Activated naive CD8-positive, alpha-beta T cell (primary cell): ENCODE results near the gene JAZF1.

Experiments
- H3K27ac Mint-ChIP-seq: one replicate; pipeline ENCODE4 v1.8.0; 2021; ENCODE audit warnings: mixed read lengths
- H3K27me3 Mint-ChIP-seq: one replicate; pipeline ENCODE4 v1.8.0; 2021; ENCODE audit warnings: mixed read lengths
- H3K36me3 Mint-ChIP-seq: one replicate; pipeline ENCODE4 v1.8.0; 2021; ENCODE audit warnings: mixed read lengths
- H3K4me1 Mint-ChIP-seq: one replicate; pipeline ENCODE4 v1.8.0; 2021; ENCODE audit warnings: low read depth, mixed read lengths
- H3K4me3 Mint-ChIP-seq: one replicate; pipeline ENCODE4 v1.8.0; 2021; ENCODE audit warnings: mild to moderate bottlenecking, mixed read lengths
- H3K9me3 Mint-ChIP-seq: one replicate; pipeline ENCODE4 v1.8.0; 2021; ENCODE audit warnings: low read depth, mixed read lengths

JAZF1 gene

GRCh38 chr7:28179120-28180030, 1.2 kb downstream of the JAZF1 start:
- Mint-ChIP-seq H3K36me3 (no peaks in the 10 kb centered on the region), H3K27ac (peak overlapping the region; percentile 72), H3K4me3 (peak overlapping the region; percentile 84), H3K9me3 (no peaks in the 10 kb centered on the region), H3K27me3 (no peaks in the 10 kb centered on the region), H3K4me1 (peaks cover 19% of the 10 kb centered on the region)

- Mint-ChIP-seq H3K4me1 (peaks cover 22% of the 10 kb centered on the region), H3K27ac (peak overlapping the region; percentile 72)
Measured at GRCh38 chr7:28178599-28178998, 2.0 kb downstream of the JAZF1 start.

GRCh38 chr7:28177836-28178235, 2.8 kb downstream of the JAZF1 start:
- no peaks in the 10 kb centered on the region for H3K36me3 Mint-ChIP-seq
- no peaks in the 10 kb centered on the region for H3K9me3 Mint-ChIP-seq
- H3K4me1 Mint-ChIP-seq = peaks cover 22% of the 10 kb centered on the region
- H3K4me3 Mint-ChIP-seq = no peak overlapping the region
- H3K27me3 Mint-ChIP-seq = no peaks in the 10 kb centered on the region
- H3K27ac Mint-ChIP-seq = no peak overlapping the region

More at GRCh38 chr7:28178599-28178998, 2.0 kb downstream of the JAZF1 start:
- no peaks in the 10 kb centered on the region for H3K9me3 Mint-ChIP-seq
- no peaks in the 10 kb centered on the region for H3K36me3 Mint-ChIP-seq
- no peaks in the 10 kb centered on the region for H3K27me3 Mint-ChIP-seq
- peak overlapping the region; percentile 84 for H3K4me3 Mint-ChIP-seq

GRCh38 chr7:28176645-28177044, 4.0 kb downstream of the JAZF1 start:
- H3K36me3 Mint-ChIP-seq = no peaks in the 10 kb centered on the region
- peaks cover 22% of the 10 kb centered on the region for H3K4me1 Mint-ChIP-seq
- H3K4me3 Mint-ChIP-seq = no peak overlapping the region
- H3K27me3 Mint-ChIP-seq = no peaks in the 10 kb centered on the region
- no peaks in the 10 kb centered on the region for H3K9me3 Mint-ChIP-seq
- H3K27ac Mint-ChIP-seq = no peak overlapping the region

- no peaks in the 10 kb centered on the region for H3K27me3 Mint-ChIP-seq
- no peak overlapping the region for H3K4me3 Mint-ChIP-seq
- no peak overlapping the region for H3K27ac Mint-ChIP-seq
- no peaks in the 10 kb centered on the region for H3K9me3 Mint-ChIP-seq
- H3K36me3 Mint-ChIP-seq = no peaks in the 10 kb centered on the region
- peaks cover 21% of the 10 kb centered on the region for H3K4me1 Mint-ChIP-seq
Measured at GRCh38 chr7:28176174-28176573, 4.4 kb downstream of the JAZF1 start.

GRCh38 chr7:28174901-28175661, 5.5 kb downstream of the JAZF1 start:
- Mint-ChIP-seq H3K36me3 (no peaks in the 10 kb centered on the region), H3K9me3 (no peaks in the 10 kb centered on the region), H3K4me1 (peaks cover 17% of the 10 kb centered on the region), H3K27me3 (no peaks in the 10 kb centered on the region), H3K4me3 (no peak overlapping the region), H3K27ac (no peak overlapping the region)

- Mint-ChIP-seq H3K4me3 (no peak overlapping the region), H3K9me3 (no peaks in the 10 kb centered on the region), H3K27me3 (no peaks in the 10 kb centered on the region), H3K4me1 (peaks cover 17% of the 10 kb centered on the region), H3K27ac (peak overlapping the region; percentile 0), H3K36me3 (no peaks in the 10 kb centered on the region)
Measured at GRCh38 chr7:28174442-28174841, 6.2 kb downstream of the JAZF1 start.

- no peaks in the 10 kb centered on the region for H3K9me3 Mint-ChIP-seq
Measured at GRCh38 chr7:28173531-28173930, 7.1 kb downstream of the JAZF1 start.

GRCh38 chr7:28172958-28173357, 7.6 kb downstream of the JAZF1 start:
- Mint-ChIP-seq H3K4me3 (no peak overlapping the region), H3K36me3 (peaks cover 6% of the 10 kb centered on the region), H3K27ac (no peak overlapping the region), H3K4me1 (peaks cover 22% of the 10 kb centered on the region), H3K9me3 (no peaks in the 10 kb centered on the region), H3K27me3 (no peaks in the 10 kb centered on the region)

More at GRCh38 chr7:28173531-28173930, 7.1 kb downstream of the JAZF1 start:
- peaks cover 20% of the 10 kb centered on the region for H3K4me1 Mint-ChIP-seq
- no peak overlapping the region for H3K4me3 Mint-ChIP-seq
- H3K27me3 Mint-ChIP-seq = no peaks in the 10 kb centered on the region
- H3K27ac Mint-ChIP-seq = no peak overlapping the region
- peaks cover 6% of the 10 kb centered on the region for H3K36me3 Mint-ChIP-seq

- no peaks in the 10 kb centered on the region for H3K9me3 Mint-ChIP-seq
- peaks cover 8% of the 10 kb centered on the region for H3K36me3 Mint-ChIP-seq
- H3K4me1 Mint-ChIP-seq = peaks cover 17% of the 10 kb centered on the region
- H3K27me3 Mint-ChIP-seq = no peaks in the 10 kb centered on the region
- H3K27ac Mint-ChIP-seq = no peak overlapping the region
- no peak overlapping the region for H3K4me3 Mint-ChIP-seq
Measured at GRCh38 chr7:28170701-28171100, 9.9 kb downstream of the JAZF1 start.

- Mint-ChIP-seq H3K27me3 (no peaks in the 10 kb centered on the region), H3K9me3 (no peaks in the 10 kb centered on the region), H3K27ac (no peak overlapping the region), H3K4me1 (peaks cover 13% of the 10 kb centered on the region), H3K36me3 (peaks cover 8% of the 10 kb centered on the region), H3K4me3 (no peak overlapping the region)
Measured at GRCh38 chr7:28169230-28169629, 11.4 kb downstream of the JAZF1 start.

GRCh38 chr7:28168393-28169158, 12.0 kb downstream of the JAZF1 start:
- Mint-ChIP-seq H3K36me3 (peaks cover 8% of the 10 kb centered on the region), H3K27me3 (no peaks in the 10 kb centered on the region), H3K27ac (no peak overlapping the region), H3K9me3 (no peaks in the 10 kb centered on the region), H3K4me3 (no peak overlapping the region), H3K4me1 (peaks cover 11% of the 10 kb centered on the region)

GRCh38 chr7:28166982-28167715, 13.4 kb downstream of the JAZF1 start:
- H3K27me3 Mint-ChIP-seq = no peaks in the 10 kb centered on the region
- H3K27ac Mint-ChIP-seq = no peak overlapping the region
- peaks cover 8% of the 10 kb centered on the region for H3K36me3 Mint-ChIP-seq
- peaks cover 11% of the 10 kb centered on the region for H3K4me1 Mint-ChIP-seq
- H3K9me3 Mint-ChIP-seq = no peaks in the 10 kb centered on the region
- no peak overlapping the region for H3K4me3 Mint-ChIP-seq
